ENCODE measurements around the gene PKD1.

Gene PKD1

DNA sequence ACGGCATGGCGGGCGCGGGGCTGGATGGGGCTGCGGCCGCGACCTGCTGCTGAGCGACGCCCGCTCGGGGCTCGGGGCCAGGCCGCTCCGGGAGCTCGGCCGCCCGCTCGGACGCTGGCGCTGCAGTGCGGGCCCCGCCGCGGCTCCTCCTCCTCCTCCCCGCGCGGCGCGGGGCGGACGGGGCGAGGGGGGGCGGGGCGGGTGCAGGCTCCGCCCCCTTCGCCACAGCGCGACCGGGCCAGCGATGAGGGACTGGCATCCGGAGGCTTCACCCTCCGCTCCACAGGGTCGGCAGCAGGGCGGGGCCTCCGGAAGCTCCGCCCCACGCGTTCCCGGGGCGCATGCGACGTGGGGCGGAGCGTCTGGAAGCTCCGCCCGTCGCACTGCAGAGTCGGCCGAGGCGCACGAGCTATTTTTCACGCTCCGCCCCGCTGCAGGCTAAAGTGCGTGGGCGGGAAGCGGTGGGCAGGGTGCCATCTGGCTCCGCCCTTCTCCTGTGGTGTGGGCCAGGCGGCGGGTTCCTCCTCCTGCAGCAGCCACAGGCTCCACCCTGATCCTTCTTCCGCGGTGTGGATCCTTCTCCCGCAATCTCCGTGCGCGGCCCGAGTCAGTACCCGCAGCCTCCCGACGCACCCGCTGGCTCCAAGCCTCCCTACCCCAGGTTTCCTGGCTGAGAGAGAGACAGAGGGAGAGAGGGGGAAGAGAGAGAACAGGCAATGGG is at the start of gene PKD1:
Gene PKD1, minus strand, starts transcription at position 129 of the 721 bp plus-strand sequence. CDS start 209 bp downstream, outside the sequence.
- peak; percentile 97 to 98 for DNase-seq (ENCODE audit: low read depth in 1 of 2, low spot score in 1 of 2)

DNA sequence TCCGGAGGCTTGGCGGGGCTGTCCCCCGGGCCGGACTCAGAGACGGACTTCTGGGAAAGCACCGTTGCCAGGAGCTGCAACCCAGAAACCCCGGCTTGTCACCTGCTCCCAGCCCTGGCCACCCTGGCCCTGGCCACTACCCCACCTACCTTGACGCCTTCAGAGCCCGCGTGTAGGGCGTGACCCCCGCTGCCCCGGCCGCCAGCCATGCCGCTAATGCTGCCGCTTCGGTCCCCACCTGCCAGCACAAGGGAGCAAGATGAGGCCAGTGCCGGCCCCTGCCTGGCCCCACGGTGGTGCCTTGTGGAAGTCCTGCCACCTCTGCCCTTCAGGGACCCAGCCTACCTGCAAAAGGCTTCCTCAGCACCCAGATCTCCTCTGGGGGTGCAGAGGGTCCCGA is 49.3 kb upstream of the PKD1 start:
- no peak for DNase-seq (ENCODE audit: low read depth in 1 of 2, low spot score in 1 of 2)

DNA sequence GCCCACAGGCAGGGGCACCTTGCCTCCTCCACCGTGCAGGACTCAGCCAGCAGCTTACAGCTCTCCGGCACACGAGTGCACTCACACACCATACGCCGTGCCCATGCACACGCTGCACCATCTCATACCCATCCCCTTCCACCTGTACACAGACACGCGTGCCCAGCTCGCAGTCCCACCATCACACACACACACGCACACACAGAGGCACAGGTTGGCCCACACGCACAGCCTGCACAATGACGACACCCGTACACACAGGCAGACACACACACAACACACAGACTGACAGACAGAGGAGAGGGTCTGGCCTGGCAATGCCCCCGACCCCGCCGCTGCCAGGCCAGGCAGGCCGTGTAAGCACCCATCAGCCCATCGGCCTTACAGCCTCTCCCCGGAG is 48.6 kb upstream of the PKD1 start:
- no peak for DNase-seq (ENCODE audit: low read depth in 1 of 2, low spot score in 1 of 2)

DNA sequence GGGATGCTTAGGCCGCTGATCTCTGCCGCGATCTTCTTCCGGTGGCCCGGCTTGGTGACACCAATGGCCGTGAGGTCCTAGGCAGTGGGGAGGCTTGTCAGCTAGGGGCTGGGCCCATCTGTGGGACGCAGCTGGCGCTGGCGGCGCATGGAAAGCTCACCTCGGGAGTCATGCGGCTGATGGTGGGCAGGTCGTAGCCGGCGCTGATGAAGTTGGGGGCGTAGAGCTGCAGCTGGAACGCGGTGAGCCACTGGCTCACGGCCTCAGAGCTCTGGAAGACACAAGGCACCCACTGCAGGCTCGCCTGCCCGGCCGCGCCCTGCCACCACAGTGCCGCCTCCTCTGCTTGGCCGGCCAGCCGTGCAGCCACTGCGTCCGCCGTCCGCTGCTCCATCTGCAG is 48.0 kb upstream of the PKD1 start:
- no peak for DNase-seq (ENCODE audit: low read depth in 1 of 2, low spot score in 1 of 2)

DNA sequence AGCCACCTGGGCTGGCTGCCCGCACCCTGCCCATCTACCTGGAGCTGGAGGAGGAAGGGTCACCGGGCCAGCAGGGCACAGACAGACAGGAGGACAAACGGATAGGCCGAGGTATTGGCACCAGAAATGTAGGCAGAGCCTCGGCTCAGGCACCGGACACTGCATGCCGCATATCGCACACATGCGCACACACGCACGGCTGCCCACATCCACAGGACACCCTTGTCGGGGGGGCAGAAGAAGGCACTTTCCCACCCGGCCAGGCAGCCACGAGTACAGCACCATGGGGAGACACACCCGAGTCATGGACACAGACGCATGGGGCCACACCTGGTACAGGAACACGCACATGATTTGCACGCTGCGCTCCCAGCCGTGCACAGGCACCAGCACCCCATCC is 46.3 kb upstream of the PKD1 start:
- DNase-seq (ENCODE audit: low read depth in 1 of 2, low spot score in 1 of 2): no peak

DNA sequence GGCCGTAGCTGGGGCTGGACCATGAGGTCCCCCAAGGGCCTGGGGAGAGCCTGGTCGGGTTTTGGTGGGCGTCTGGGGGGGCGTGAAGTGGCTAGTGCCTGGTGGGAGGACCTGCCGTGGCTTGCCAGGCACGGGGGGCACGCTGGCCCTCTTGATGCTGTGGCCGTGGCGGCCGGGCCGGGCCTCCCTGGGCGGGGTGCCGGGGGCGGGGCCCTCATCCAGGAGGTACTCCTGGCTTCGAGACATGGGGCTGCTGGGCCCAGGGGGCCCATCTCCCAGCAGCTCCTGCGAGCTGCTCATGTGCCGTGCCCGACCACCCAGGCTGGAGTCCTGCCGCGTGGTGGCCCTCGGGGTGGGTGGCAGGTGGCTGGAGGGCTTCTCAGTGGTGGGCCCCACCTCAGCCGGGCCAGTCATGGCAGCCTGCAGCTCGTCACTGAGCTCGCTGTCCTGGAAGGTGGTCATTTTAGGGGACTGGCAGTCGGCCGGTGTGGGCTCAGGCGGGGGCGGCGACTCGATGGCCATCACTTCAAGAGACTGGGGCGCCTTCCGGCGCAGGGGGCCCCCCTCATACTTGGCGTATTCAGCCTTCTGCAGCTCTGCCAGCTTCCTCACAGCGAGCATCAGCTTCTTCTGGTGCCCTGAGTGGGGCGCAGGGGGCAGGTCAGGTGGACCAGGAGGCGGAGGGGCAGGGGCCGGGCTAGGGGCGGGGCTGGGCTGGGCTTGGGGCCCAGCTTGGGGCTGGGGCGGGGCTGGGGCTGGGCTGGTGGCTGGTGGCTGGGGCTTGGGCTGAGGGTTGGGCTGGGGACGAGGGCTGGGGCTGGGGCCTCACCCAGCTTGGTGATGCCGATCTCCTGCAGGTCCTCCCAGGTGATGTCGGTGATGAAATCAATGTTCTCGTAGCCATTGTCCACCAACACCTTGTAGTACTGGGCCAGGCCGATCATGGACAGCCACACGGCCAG is 45.5 kb upstream of the PKD1 start:
- no peak for DNase-seq (ENCODE audit: low read depth in 1 of 2, low spot score in 1 of 2)

DNA sequence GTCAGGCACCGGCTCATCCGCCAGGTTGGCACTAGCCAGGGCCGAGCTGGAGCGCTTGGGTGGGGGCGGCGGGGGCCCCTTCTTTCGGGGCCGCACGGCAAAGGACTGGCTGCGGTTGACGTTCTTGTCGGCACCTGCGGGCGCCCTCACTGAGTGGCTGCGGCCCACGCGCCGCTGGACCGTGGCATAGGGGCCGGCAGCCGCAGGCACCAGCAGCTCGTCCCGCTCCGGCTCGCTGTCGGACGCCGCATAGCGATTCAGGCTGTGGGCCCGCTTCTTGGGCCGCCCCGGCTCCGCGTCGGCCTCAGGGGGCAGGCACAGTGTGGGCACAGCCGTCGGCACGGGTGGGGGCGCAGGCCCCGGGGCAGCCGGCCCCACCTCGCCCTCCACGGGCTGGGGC is 44.8 kb upstream of the PKD1 start:
- DNase-seq (ENCODE audit: low read depth in 1 of 2, low spot score in 1 of 2): no peak

DNA sequence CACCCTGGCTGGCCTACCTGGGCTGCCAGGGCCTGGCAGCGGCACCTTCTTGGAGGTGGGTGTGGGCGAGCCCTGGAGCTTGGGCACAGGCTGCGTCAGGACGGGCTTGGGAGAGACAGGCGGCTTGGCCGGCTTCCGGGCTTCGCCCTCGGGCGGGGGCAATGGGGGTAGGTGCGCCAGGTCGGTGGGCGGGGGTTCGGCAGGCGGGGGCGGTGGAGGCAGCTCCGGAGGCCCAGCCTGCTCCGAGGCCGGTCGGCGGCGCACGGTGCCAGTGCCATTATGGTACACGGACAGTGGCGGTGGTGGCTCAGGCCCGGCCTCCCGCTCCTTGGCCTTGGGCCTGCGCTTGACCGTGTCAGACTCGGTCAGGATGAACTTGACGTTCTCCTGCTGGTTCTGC is 43.9 kb upstream of the PKD1 start:
- DNase-seq (ENCODE audit: low read depth in 1 of 2, low spot score in 1 of 2): no peak

DNA sequence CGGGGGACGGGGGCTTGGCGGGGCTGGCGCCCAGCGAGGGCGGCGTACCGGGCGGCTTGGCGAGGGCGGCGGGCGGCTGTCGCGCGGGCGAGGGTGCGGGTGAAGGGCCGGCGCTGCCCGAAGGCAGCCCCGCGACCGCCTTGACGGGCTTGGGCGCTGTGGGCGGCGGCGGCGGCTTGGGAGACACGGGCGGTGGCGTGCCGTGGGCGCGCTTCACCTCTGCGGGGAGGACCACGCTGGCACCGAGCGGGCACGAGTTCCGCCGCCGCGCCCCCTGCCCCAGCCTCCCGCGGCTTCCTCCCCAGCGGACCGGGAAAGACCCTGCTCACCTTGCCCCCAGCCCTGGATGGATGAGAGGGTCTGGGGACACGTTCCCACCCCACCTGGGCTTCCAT is 43.4 kb upstream of the PKD1 start:
- DNase-seq (ENCODE audit: low read depth in 1 of 2, low spot score in 1 of 2): no peak

DNA sequence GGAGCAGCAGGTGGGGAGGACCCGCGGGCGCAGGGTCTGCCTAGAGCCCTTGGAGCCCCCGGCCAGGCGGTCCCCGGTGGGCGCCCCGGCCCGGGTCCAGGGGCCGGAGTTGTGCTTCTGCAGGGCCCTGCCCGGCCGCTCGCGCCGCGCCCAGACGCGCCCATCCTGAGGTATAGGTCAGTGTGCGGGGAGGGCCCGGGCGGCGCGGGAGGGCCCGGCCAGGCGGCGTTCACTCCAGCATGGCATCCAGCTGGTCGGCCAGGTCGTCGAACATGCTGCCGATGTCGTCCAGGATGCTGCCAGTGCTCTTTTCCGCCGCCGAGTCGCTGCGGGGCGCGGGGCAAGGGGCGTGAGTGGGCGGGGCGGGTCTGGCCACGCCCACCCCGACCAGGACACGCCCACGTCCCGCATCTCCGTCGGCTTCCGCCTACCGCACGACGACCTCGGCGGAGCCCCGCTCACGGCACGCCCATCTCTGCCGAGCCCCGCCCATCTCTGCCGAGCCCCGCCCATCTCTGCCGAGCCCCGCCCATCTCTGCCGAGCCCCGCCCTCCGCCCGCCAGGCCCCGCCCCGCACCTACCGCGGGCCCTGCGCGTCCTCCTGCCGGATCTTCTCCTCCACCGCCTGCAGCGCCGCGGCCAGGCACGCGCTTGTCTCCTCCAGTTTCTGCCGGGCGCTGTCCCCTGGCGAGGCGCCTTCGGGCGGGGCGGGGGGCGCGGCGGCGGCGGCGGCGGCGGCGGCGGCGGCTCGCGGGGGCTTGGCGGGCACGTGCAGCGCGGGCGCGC is 42.8 kb upstream of the PKD1 start:
- no peak for DNase-seq (ENCODE audit: low read depth in 1 of 2, low spot score in 1 of 2)

DNA sequence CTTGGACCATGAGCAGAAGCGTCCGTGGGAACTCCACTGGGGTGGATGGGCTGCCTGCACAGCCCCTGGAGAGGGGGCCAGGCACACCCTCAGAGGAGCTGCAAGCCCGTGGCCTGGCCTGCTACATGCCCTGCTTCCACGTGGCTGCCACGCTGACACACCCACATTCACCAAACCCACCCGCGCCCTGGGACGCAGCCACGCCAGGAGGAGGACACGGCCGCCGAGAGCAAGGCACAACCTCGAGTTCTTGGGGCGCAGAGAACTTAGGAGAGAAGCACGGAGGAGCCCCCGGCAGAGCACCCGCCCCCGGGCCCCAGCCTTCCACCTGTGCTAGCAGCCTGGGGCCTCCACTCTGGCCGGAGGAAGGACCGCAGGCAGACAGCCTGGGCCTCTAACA is 41.9 kb upstream of the PKD1 start:
- no peak for DNase-seq (ENCODE audit: low read depth in 1 of 2, low spot score in 1 of 2)

DNA sequence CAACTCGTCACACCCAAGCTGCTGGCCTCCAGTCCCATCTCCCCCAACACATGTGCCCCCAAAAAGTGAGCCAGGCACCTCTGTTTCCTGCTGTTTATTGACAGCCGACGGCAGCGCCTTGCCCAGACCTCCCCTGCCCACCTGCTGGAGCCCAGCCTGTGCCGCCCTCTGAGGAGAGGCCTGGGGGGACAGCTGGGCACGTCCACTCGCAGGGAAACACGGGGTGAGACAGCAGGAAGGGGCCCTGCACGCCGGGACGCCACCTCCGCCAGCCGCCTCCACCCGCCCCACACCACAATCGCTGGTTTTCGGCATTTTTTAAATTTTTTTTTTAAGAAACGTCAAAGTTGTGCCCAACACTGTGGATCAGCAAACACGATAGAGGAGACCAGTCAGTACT is 41.4 kb upstream of the PKD1 start:
- no peak for DNase-seq (ENCODE audit: low read depth in 1 of 2, low spot score in 1 of 2)

DNA sequence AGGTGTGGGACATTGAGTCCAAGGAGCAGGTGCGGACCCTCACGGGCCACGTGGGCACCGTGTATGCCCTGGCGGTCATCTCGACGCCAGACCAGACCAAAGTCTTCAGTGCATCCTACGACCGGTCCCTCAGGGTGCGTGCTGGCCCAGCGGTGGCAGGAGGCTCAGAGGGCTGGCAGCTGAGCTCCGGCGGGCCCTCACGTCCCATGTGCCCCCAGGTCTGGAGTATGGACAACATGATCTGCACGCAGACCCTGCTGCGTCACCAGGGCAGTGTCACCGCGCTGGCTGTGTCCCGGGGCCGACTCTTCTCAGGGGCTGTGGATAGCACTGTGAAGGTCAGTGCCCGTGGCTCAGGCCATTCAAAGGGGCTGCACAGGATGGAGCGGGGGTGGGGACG is 40.3 kb upstream of the PKD1 start:
- DNase-seq (ENCODE audit: low read depth in 1 of 2, low spot score in 1 of 2): no peak

DNA sequence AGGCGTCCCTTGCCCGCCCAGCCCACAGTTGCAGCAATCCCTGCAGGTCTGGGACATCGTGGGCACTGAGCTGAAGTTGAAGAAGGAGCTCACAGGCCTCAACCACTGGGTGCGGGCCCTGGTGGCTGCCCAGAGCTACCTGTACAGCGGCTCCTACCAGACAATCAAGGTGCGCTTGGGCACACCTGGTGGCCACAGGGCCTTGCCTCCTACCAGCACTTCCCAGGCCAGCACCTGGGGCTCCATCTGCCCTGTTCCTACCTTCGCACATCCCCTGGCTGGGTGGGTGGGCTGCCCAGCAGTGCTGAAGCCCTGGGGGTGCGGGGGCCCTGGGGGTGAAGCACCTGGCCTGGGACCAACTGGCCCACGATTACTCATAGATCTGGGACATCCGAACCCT is 39.8 kb upstream of the PKD1 start:
- no peak for DNase-seq (ENCODE audit: low read depth in 1 of 2, low spot score in 1 of 2)

DNA sequence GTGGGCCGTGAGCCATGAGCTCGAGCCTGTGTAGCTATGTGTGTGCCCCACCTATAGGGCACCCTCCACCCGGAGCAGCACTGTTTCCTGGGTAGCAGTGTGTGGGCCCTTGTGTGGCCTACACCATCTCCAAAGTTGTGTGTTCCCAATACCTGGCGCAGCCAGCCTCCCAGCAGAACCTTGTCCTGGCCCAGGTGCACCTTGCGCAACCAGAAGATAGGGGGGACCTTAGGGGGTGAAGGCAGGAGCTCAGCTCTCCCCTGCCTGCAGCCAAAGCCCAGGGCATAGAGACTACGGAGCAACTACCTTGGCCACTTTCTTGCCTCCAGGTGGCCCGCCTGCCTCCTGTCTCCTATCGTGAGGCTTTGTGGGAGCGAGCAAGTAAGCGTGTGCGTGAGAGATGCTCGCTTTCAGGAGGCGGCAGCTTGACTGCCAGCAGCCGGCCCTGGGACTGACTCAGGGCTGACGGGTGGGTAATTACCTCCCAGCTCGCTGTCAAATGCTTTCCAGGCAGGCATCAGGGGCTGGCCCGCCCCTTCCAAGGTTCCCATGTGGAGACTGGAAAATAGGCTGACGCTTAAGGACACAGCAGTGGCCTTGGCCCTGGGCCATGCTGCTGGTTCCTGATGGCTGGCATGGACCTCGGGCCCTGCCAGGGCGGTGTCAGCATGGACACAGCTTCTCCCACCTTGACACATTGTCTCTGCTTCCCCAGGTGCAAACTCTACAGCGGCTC is 38.9 kb upstream of the PKD1 start:
- no peak for DNase-seq (ENCODE audit: low read depth in 1 of 2, low spot score in 1 of 2)

DNA sequence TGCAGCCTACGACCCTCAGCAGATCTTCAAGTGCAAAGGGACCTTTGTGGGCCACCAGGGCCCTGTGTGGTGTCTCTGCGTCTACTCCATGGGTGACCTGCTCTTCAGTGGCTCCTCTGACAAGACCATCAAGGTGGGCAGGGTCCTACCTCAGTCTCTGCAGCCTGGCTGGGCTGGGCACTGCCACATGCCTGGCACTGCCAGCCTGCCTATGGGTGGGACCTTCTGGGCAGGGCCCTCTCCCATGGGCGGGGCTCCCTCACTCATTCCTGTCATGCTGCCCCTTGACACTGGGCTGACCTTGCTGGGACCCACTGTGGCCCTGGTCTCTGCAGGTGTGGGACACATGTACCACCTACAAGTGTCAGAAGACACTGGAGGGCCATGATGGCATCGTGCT is 38.2 kb upstream of the PKD1 start:
- DNase-seq (ENCODE audit: low read depth in 1 of 2, low spot score in 1 of 2): no peak

DNA sequence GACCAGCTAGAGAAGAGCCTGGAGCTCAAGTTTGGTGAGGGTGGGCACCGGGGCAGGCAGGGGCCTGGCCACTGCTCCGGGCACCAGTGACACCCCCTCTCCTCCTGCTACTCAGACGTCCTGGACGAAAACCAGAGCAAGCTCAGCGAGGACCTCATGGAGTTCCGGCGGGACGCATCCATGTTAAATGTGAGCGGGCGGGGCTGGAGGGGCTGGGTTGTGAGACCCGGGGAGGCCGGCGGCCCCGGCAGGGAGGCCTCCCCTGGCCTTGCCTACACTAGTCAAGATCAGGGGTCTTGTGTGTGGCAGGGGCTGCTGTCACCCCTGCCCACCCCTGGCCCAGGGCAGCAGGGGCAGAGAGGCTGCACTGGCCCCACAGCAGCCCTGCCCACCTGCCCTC is 37.7 kb upstream of the PKD1 start:
- DNase-seq (ENCODE audit: low read depth in 1 of 2, low spot score in 1 of 2): no peak

DNA sequence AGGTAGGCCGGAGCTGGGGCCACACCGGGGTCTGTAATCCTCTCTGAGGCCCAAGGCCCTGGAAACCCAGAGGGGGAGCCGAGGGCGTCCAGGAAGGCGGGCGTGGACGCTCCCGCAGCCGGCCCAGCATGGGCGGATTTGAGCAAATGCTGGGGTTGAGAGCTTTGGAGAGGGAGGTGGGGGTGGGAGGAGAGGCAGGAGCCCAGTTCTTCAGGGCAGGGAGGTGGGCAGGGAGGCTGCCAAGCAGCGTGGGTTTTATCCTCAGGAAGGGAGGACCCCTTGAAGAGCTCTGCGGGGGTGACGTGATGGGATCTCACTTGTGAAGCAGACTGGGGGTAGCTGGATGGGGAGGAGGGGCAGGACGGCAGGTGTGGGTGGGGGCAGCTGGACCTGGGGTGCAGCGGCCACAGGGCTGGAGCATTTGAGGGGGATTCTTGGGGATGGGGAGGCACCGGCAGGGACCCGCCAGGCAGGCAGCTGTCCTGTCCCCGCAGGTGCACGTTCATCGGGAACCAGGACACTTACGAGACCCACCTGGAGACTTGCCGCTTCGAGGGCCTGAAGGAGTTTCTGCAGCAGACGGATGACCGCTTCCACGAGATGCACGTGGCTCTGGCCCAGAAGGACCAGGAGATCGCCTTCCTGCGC is 37.1 kb upstream of the PKD1 start:
- no peak for DNase-seq (ENCODE audit: low read depth in 1 of 2, low spot score in 1 of 2)

DNA sequence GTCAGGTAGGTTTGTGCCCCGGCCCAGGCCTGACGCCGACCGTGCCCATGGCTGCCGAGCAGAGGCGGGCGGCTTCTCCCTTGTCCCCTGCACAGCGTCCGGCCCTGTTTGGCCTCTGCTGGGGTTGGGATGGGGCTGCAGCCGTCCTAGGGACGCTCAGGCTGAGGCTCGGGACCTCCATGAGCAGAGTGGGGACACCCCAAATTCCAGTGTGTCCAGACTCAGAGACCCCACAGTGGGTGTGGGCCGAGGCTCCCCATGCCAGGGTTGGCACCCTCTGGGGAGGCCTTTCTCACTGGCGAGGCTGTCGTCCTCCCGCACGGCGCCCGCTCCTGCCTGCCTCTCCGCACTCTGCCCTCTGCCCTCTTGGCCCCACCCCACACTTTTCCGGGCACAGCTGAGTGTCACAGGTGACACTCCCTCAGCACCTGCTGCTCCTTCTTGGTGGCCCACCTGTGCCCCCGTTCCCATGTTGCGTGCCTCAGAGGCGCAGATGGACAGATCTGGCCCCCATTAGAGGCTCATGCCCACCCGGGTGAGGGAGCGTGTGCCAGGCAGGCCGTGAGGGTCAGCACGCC is 36.0 kb upstream of the PKD1 start:
- no peak for DNase-seq (ENCODE audit: low read depth in 1 of 2, low spot score in 1 of 2)
